Keratinocyte (primary cell): ENCODE results near the gene NRG3.

Experiments
- CTCF ChIP-seq, 3 experiments: IDR thresholded peaks in 1 of 3; conservative IDR thresholded peaks in 1 of 3; optimal IDR thresholded peaks in 1 of 3; 2 replicates in 2 of 3; 3 replicates in 1 of 3; pipeline versions ENCODE3 to v1.5.1; 2011; ENCODE audit warnings: low read length in 3 of 3, mild to moderate bottlenecking in 3 of 3, moderate library complexity in 2 of 3, control low read depth in 1 of 3, inconsistent platforms in 1 of 3; ENCODE audit not compliant: insufficient read depth in 2 of 3; ENCODE audit errors: extremely low read depth in 1 of 3
- EZH2 ChIP-seq: IDR thresholded peaks from one replicate; pipeline ENCODE4 v1.6.1; 2012; ENCODE audit warnings: inconsistent platforms, mild to moderate bottlenecking, low read length, moderate library complexity

- TF ChIP-seq CTCF (optimal IDR thresholded peaks at IDR 0.05 in 1 of 3, IDR thresholded peaks at IDR 0.05 in 1 of 3, conservative IDR thresholded peaks at IDR 0.05 in 1 of 3; ENCODE audit: extremely low read depth in 1 of 3, insufficient read depth in 2 of 3, low read length in 3 of 3), result no peak
- TF ChIP-seq EZH2, result peak; percentile 68
Measured at GRCh38 chr10:81873231-81873931, 1.6 kb upstream of the NRG3 start.
